WTC11 (cell line): ENCODE results near the gene ADAMTS2. TPM values are rescaled to one million over a fixed set of nuclear protein-coding genes. Genes with fewer than 3 reads are reported as not detected.
A peak's percentile ranks its signal among the peaks of the same experiment; 100 is the strongest.

Experiments
- ATAC-seq: fragments of 200-7000 bp; cut with Tn5 transposase; 2 replicates; pipeline ENCODE4 v1.10.0; 2021; ENCODE audit warnings: mild to moderate bottlenecking, moderate library complexity
- CTCF ChIA-PET: fragments of 300-600 bp; sonication (Branson Sonifier 250); formaldehyde crosslinking; loops from one replicate; lab custom pipeline; 2021; ENCODE audit warnings: antibody characterized with exemption; lab: Charles Lee
- POLR2A ChIA-PET: fragments of 350-600 bp; sonication (Branson Sonifier 250); formaldehyde crosslinking; loops from one replicate; lab custom pipeline; 2021; ENCODE audit warnings: antibody characterized with exemption; lab: Charles Lee
- DNase-seq: peaks from one replicate; pipeline ENCODE4 v3.0.0; 2021; ENCODE audit warnings: low spot score
- H3K27ac Mint-ChIP-seq: 2 replicates; pipeline ENCODE4 v1.8.0; 2021; ENCODE audit warnings: mixed read lengths
- H3K27me3 Mint-ChIP-seq: 2 replicates; pipeline ENCODE4 v1.8.0; 2021; ENCODE audit warnings: low read depth, mild to moderate bottlenecking, moderate library complexity, mixed read lengths
- H3K36me3 Mint-ChIP-seq: 2 replicates; pipeline ENCODE4 v1.8.0; 2021; ENCODE audit warnings: mixed read lengths
- H3K4me1 Mint-ChIP-seq: 2 replicates; pipeline ENCODE4 v1.8.0; 2022; ENCODE audit warnings: mixed read lengths
- H3K4me3 Mint-ChIP-seq: 2 replicates; pipeline ENCODE4 v1.8.0; 2021; ENCODE audit warnings: mild to moderate bottlenecking, moderate library complexity, mixed read lengths
- H3K9me3 Mint-ChIP-seq: 2 replicates; pipeline ENCODE4 v1.8.0; 2021; ENCODE audit warnings: mixed read lengths
- ELF4 ChIP-seq: sonication (generic); formaldehyde crosslinking; IDR thresholded peaks from 2 replicates; pipeline ENCODE4 v1.8.1; 2022; ENCODE audit warnings: low read depth, mild to moderate bottlenecking, moderate library complexity, missing genetic modification reagents
- ETV6 ChIP-seq: sonication (generic); formaldehyde crosslinking; IDR thresholded peaks from 2 replicates; pipeline ENCODE4 v1.8.1; 2022; ENCODE audit warnings: mild to moderate bottlenecking, missing genetic modification reagents
- FOXJ3 ChIP-seq: sonication (generic); formaldehyde crosslinking; IDR thresholded peaks from 2 replicates; pipeline ENCODE4 v1.9.0; 2021; ENCODE audit warnings: missing genetic modification reagents, mild to moderate bottlenecking, borderline replicate concordance
- HMGXB4 ChIP-seq: sonication (generic); formaldehyde crosslinking; IDR thresholded peaks from 2 replicates; pipeline ENCODE4 v1.8.1; 2023; ENCODE audit warnings: mild to moderate bottlenecking, moderate library complexity, missing genetic modification reagents
- IRF2 ChIP-seq: sonication (generic); formaldehyde crosslinking; IDR thresholded peaks from 2 replicates; pipeline ENCODE4 v1.8.0; 2022; ENCODE audit warnings: low read depth, missing genetic modification reagents, borderline replicate concordance
- KAT7 ChIP-seq: sonication (generic); formaldehyde crosslinking; IDR thresholded peaks from 2 replicates; pipeline ENCODE4 v1.8.1; 2023; ENCODE audit warnings: missing genetic modification reagents, mild to moderate bottlenecking, borderline replicate concordance
- NFYB ChIP-seq: sonication (generic); formaldehyde crosslinking; conservative IDR thresholded peaks from 2 replicates; pipeline ENCODE4 v1.8.0; 2022; ENCODE audit warnings: low read depth, missing genetic modification reagents
- NR2C2 ChIP-seq: sonication (generic); formaldehyde crosslinking; IDR thresholded peaks from 2 replicates; pipeline ENCODE4 v1.8.0; 2022; ENCODE audit warnings: mild to moderate bottlenecking, missing genetic modification reagents
- SMAD4 ChIP-seq: sonication (generic); formaldehyde crosslinking; IDR thresholded peaks from 2 replicates; pipeline ENCODE4 v1.8.0; 2022; ENCODE audit warnings: mild to moderate bottlenecking, missing genetic modification reagents
- SP1 ChIP-seq: sonication (generic); formaldehyde crosslinking; conservative IDR thresholded peaks from 2 replicates; pipeline ENCODE4 v1.8.1; 2022; ENCODE audit warnings: missing genetic modification reagents
- TEAD4 ChIP-seq: sonication (generic); formaldehyde crosslinking; IDR thresholded peaks from 2 replicates; pipeline ENCODE4 v1.8.0; 2022; ENCODE audit warnings: mild to moderate bottlenecking, missing genetic modification reagents
- ZNF121 ChIP-seq: sonication (generic); formaldehyde crosslinking; IDR thresholded peaks from 2 replicates; pipeline ENCODE4 v1.8.0; 2023; ENCODE audit warnings: missing genetic modification reagents
- ZNF138 ChIP-seq: sonication (generic); formaldehyde crosslinking; conservative IDR thresholded peaks from 2 replicates; pipeline ENCODE4 v1.8.1; 2022; ENCODE audit warnings: mild to moderate bottlenecking, moderate library complexity, missing genetic modification reagents
- ZNF232 ChIP-seq: sonication (generic); formaldehyde crosslinking; IDR thresholded peaks from 2 replicates; pipeline ENCODE4 v1.8.0; 2022; ENCODE audit warnings: mild to moderate bottlenecking, missing genetic modification reagents
- ZNF396 ChIP-seq: fragments of 250-450 bp; sonication (Bioruptor Pico); IDR thresholded peaks from 2 replicates; pipeline ENCODE4 v1.8.0; 2021; ENCODE audit warnings: mild to moderate bottlenecking, moderate library complexity, borderline replicate concordance
- ZNF423 ChIP-seq: fragments of 250-450 bp; sonication (Bioruptor Pico); IDR thresholded peaks from 2 replicates; pipeline ENCODE4 v2.1.2; 2022; ENCODE audit warnings: mild to moderate bottlenecking, moderate library complexity
- ZNF671 ChIP-seq: fragments of 250-450 bp; sonication (Bioruptor Pico); IDR thresholded peaks from 2 replicates; pipeline ENCODE4 v1.8.0; 2021; ENCODE audit warnings: mild to moderate bottlenecking
- total RNA-seq: library from RNA; stranded (reverse); gene quantifications from 3 replicates; pipeline ENCODE4 v1.2.3, GENCODE V29; 2021
- TF ChIP-seq, protein P1 (sequence below): fragments of 200-600 bp; IDR thresholded peaks from 2 replicates; pipeline ENCODE4 v1.8.0; 2022; ENCODE audit warnings: antibody characterized with exemption
- TF ChIP-seq, protein P2 (sequence below): sonication (generic); formaldehyde crosslinking; IDR thresholded peaks from 2 replicates; pipeline ENCODE4 v1.8.1; 2022; ENCODE audit warnings: missing genetic modification reagents, borderline replicate concordance
- TF ChIP-seq, protein P3 (sequence below): sonication (generic); formaldehyde crosslinking; IDR thresholded peaks from 2 replicates; pipeline ENCODE4 v1.8.1; 2022; ENCODE audit warnings: low read depth, mild to moderate bottlenecking, moderate library complexity, missing genetic modification reagents, borderline replicate concordance
- TF ChIP-seq, protein P4 (sequence below): fragments of 250-450 bp; sonication (Bioruptor Pico); IDR thresholded peaks from 2 replicates; pipeline ENCODE4 v1.9.0; 2021; ENCODE audit warnings: mild to moderate bottlenecking, borderline replicate concordance

The ADAMTS2 gene
- total RNA-seq, 1 experiment from 2014 or later = 11.2 TPM

- ATAC-seq (no peak), DNase-seq (no peak)
- H3K4me3 Mint-ChIP-seq = no peak overlapping the region
- H3K9me3 Mint-ChIP-seq = no peaks in the 10 kb centered on the region
- TF ChIP-seq KAT7 (CRISPR knock-in tag) (no peak), TEAD4 (CRISPR knock-in tag) (no peak), SMAD4 (CRISPR knock-in tag) (no peak), ZNF138 (CRISPR knock-in tag) (no peak), ZNF121 (CRISPR knock-in tag) (no peak), ZNF423 (CRISPR knock-in tag) (no peak), SP1 (CRISPR knock-in tag) (no peak)
- CTCF ChIA-PET = no interaction called here
- peaks cover 25% of the 10 kb centered on the region for H3K4me1 Mint-ChIP-seq
- POLR2A ChIA-PET = no interaction called here
- no peak overlapping the region for H3K27ac Mint-ChIP-seq
- H3K27me3 Mint-ChIP-seq = peaks cover 45% of the 10 kb centered on the region
- H3K36me3 Mint-ChIP-seq = no peaks in the 10 kb centered on the region
Measured at GRCh38 chr5:179347581-179347980, 2.3 kb upstream of the ADAMTS2 start.

DNA sequence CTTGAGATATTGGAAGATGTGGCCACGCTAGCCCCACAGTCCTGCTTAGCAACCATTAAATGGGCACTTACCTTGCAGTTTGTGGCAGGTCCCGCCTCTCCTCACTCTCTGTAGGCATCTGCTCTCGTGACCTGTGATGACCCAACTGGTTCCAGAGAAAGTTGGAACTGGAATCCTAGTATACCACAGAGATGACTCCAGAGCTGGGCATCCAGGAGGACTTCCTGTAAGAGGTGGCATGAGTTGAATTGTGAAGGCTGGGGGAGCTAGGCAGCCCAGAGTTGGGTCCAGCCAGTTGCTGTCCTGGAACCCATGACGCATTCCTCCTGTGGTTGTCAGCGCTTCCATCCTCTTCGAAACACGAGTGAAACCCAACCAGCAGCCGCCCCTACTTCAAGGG lies 1.6 kb upstream of the ADAMTS2 start:
- Mint-ChIP-seq H3K4me1 (peaks cover 31% of the 10 kb centered on the region), H3K27me3 (peaks cover 52% of the 10 kb centered on the region)
- no peak for TF ChIP-seq ZNF232
- TF ChIP-seq, all 79 proteins: peak for 0

GRCh38 chr5:179346401-179346800 lies 1.1 kb upstream of the ADAMTS2 start:
- no peak for DNase-seq
- H3K27ac Mint-ChIP-seq = no peak overlapping the region
- ChIA-PET CTCF (no interaction called here), POLR2A (no interaction called here)
- H3K4me3 Mint-ChIP-seq = peak overlapping the region; percentile 73
- TF ChIP-seq ETV6 = no peak
- no peak for TF ChIP-seq ZNF396 (CRISPR knock-in tag)
- no peak for TF ChIP-seq NFYB (CRISPR knock-in tag)
- TF ChIP-seq, protein P1, sequence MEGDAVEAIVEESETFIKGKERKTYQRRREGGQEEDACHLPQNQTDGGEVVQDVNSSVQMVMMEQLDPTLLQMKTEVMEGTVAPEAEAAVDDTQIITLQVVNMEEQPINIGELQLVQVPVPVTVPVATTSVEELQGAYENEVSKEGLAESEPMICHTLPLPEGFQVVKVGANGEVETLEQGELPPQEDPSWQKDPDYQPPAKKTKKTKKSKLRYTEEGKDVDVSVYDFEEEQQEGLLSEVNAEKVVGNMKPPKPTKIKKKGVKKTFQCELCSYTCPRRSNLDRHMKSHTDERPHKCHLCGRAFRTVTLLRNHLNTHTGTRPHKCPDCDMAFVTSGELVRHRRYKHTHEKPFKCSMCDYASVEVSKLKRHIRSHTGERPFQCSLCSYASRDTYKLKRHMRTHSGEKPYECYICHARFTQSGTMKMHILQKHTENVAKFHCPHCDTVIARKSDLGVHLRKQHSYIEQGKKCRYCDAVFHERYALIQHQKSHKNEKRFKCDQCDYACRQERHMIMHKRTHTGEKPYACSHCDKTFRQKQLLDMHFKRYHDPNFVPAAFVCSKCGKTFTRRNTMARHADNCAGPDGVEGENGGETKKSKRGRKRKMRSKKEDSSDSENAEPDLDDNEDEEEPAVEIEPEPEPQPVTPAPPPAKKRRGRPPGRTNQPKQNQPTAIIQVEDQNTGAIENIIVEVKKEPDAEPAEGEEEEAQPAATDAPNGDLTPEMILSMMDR = no peak
- no peak for TF ChIP-seq ZNF121 (CRISPR knock-in tag)
- no peak for TF ChIP-seq ZNF671 (CRISPR knock-in tag)
- peaks cover 55% of the 10 kb centered on the region for H3K27me3 Mint-ChIP-seq
- no peaks in the 10 kb centered on the region for H3K36me3 Mint-ChIP-seq
- H3K9me3 Mint-ChIP-seq = no peaks in the 10 kb centered on the region
- H3K4me1 Mint-ChIP-seq = peaks cover 31% of the 10 kb centered on the region
- ATAC-seq = no peak

More for the DNA sequence above, 1.6 kb upstream of the ADAMTS2 start:
- ChIA-PET POLR2A (no interaction called here), CTCF (no interaction called here)
- Mint-ChIP-seq H3K27ac (no peak overlapping the region), H3K9me3 (no peaks in the 10 kb centered on the region), H3K36me3 (no peaks in the 10 kb centered on the region), H3K4me3 (peak overlapping the region; percentile 73)
- ATAC-seq (no peak), DNase-seq (no peak)

DNA sequence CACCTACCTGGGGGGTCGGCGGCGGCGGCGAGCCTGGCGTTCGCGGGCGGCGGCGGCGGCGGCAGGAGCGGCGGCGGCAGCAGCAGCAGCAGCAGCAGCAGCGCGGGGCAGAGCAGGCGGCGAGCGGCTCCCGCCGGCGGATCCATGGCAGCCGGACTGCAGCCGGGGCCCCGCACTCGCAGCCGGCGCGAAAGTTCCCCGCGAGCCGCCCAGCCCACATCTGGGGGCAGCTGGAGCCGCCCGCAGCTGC lies 153 bp downstream of the ADAMTS2 start:
- ChIA-PET POLR2A (no interaction called here), CTCF (no interaction called here)
- Mint-ChIP-seq H3K27ac (no peak overlapping the region), H3K9me3 (no peaks in the 10 kb centered on the region), H3K27me3 (peaks cover 59% of the 10 kb centered on the region), H3K4me3 (no peak overlapping the region), H3K4me1 (peaks cover 24% of the 10 kb centered on the region), H3K36me3 (no peaks in the 10 kb centered on the region)
- DNase-seq (no peak), ATAC-seq (no peak)
- TF ChIP-seq HMGXB4 = no peak
- TF ChIP-seq ZNF138 (CRISPR knock-in tag) = no peak
- no peak for TF ChIP-seq ZNF423 (CRISPR knock-in tag)
- TF ChIP-seq SP1 (CRISPR knock-in tag) = no peak
- no peak for TF ChIP-seq NR2C2 (CRISPR knock-in tag)
- TF ChIP-seq FOXJ3 = no peak
- TF ChIP-seq ELF4 (CRISPR knock-in tag) = no peak
- TF ChIP-seq, protein P2, sequence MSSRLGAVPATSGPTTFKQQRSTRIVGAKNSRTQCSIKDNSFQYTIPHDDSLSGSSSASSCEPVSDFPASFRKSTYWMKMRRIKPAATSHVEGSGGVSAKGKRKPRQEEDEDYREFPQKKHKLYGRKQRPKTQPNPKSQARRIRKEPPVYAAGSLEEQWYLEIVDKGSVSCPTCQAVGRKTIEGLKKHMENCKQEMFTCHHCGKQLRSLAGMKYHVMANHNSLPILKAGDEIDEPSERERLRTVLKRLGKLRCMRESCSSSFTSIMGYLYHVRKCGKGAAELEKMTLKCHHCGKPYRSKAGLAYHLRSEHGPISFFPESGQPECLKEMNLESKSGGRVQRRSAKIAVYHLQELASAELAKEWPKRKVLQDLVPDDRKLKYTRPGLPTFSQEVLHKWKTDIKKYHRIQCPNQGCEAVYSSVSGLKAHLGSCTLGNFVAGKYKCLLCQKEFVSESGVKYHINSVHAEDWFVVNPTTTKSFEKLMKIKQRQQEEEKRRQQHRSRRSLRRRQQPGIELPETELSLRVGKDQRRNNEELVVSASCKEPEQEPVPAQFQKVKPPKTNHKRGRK (CRISPR knock-in tag) = no peak
- TF ChIP-seq, protein P3, sequence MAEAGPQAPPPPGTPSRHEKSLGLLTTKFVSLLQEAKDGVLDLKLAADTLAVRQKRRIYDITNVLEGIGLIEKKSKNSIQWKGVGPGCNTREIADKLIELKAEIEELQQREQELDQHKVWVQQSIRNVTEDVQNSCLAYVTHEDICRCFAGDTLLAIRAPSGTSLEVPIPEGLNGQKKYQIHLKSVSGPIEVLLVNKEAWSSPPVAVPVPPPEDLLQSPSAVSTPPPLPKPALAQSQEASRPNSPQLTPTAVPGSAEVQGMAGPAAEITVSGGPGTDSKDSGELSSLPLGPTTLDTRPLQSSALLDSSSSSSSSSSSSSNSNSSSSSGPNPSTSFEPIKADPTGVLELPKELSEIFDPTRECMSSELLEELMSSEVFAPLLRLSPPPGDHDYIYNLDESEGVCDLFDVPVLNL (CRISPR knock-in tag) = no peak
- TF ChIP-seq IRF2 = no peak
- TF ChIP-seq, protein P4, sequence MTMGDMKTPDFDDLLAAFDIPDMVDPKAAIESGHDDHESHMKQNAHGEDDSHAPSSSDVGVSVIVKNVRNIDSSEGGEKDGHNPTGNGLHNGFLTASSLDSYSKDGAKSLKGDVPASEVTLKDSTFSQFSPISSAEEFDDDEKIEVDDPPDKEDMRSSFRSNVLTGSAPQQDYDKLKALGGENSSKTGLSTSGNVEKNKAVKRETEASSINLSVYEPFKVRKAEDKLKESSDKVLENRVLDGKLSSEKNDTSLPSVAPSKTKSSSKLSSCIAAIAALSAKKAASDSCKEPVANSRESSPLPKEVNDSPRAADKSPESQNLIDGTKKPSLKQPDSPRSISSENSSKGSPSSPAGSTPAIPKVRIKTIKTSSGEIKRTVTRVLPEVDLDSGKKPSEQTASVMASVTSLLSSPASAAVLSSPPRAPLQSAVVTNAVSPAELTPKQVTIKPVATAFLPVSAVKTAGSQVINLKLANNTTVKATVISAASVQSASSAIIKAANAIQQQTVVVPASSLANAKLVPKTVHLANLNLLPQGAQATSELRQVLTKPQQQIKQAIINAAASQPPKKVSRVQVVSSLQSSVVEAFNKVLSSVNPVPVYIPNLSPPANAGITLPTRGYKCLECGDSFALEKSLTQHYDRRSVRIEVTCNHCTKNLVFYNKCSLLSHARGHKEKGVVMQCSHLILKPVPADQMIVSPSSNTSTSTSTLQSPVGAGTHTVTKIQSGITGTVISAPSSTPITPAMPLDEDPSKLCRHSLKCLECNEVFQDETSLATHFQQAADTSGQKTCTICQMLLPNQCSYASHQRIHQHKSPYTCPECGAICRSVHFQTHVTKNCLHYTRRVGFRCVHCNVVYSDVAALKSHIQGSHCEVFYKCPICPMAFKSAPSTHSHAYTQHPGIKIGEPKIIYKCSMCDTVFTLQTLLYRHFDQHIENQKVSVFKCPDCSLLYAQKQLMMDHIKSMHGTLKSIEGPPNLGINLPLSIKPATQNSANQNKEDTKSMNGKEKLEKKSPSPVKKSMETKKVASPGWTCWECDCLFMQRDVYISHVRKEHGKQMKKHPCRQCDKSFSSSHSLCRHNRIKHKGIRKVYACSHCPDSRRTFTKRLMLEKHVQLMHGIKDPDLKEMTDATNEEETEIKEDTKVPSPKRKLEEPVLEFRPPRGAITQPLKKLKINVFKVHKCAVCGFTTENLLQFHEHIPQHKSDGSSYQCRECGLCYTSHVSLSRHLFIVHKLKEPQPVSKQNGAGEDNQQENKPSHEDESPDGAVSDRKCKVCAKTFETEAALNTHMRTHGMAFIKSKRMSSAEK (CRISPR knock-in tag) = no peak
